AG20443 (cell line): ENCODE results near the gene USP19.

Experiments used
- DNase-seq: peaks from one replicate; pipeline ENCODE4 v3.0.0; 2012; ENCODE audit warnings: low spot score, mixed read lengths

The USP19 gene

DNA sequence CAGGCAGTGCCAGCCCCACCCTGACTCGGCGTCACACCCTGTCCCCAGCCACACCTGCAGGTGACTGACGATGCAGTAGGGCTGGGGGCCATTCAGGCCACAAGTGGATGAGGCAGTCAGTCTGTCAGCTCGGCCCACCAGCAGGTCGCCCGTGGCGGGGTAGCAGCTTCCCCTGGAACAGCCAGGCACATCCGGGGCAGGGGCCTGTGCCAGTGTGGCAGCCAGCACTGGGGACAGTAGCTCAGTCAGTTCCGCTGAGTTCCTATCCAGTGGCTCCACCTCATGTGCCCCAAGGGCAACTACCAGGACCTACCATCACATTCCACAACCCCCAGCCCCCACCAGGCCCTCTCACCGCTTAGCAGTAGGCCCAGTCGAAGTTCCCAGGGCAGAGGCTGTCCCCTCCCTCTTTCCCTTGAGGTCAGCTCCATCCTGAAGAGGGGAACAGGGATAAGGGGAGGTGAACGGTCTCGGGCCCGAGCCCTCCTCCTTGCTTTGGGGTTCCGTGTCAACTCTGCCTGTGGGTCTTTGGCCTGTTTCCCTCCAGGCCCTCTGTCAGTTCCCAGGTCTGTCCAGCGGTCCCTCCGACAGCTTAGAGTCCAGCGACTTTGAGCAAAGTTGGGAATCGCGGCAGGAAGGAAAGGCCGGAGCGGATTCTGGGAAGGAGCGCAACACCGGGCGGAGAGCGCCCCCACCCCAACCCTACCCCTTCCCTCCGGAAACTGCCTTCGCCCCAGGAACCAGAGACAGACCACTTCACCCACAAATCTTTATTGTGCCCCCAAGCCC, 12.0 kb upstream of the USP19 start, which contains the start of gene LAMB2:
TSS of gene LAMB2 (minus strand) at position 614 of the 789 bp plus-strand sequence. CDS start at position 431, 183 bp downstream.
- DNase-seq, result peak; percentile 86

DNA sequence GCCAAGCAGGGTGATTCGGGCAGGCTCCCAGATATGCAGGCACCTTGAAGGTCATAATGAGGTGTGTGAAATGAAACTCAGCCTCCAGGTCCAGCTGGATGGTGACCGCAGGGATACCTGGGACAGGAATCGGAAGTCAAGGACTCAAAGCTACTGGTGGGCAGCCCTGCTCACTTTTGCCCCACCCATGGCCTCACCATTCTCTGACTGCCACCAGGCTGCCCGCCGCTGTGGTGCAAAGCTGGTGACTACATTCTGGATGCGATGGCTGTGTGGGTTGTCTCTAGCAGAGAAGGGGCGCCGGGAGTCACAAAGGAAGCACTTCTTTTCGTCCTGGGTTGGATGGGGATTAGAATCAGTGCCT, 11.4 kb upstream of the USP19 start:
- no peak for DNase-seq

- no peak for DNase-seq
Observed at GRCh38 chr3:49131576-49131975, 11.0 kb upstream of the USP19 start.

GRCh38 chr3:49131040-49131439, 10.4 kb upstream of the USP19 start:
- DNase-seq, result no peak

DNA sequence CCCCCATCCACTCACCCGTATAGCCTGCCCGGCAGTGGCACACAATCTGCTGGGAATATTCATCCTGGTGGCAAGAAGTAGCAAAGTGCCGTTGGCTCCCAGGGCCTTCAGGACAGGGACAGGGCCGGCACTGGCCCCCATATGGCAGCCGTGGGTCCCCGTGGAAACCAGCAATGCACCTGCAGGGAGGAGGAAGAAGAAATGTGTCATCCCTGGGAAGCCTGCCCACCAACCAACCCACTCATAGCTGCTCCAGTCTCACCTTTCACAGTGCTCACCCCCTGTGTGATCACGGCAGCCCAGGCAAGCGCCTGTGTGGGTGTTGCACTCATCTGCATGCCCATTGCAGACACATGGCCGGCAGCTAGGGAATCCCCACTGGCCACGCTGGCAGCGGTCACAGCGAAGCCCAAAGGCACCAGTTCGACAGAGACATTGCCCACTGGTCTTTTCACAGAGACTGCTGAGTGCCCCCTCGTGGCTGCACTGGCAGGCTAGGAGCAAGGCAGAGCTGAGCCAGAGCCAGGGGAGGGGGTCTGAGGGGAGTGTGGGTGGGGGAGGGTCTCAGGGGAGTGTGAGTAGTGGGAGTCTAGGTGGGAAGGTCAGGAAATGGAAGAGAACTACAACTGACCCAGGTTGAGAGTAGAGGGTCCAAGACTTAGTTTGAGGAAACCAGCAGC, 4.5 kb upstream of the USP19 start:
- no peak for DNase-seq

DNA sequence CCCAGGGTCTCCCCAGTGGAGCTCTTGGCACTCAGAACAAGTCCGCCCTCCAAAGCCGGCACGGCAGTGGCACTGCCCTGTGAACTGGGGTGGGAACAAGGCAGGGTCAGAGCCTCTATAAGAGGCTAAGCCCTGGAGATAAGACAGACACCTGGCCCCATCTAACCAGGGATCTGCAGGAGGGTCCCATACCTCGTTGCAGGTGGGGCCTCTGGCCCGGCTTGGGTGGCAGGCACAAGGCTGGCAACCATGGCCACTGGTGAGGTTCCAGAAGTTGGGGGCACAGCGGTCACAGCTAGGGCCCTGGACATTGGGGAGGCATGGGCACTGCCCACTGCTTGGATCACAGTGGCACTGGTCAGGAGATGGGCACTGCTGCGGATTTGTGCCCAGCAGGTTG, 3.6 kb upstream of the USP19 start:
- DNase-seq, result no peak

- DNase-seq, result no peak
Observed at GRCh38 chr3:49123687-49124086, 3.1 kb upstream of the USP19 start.

DNA sequence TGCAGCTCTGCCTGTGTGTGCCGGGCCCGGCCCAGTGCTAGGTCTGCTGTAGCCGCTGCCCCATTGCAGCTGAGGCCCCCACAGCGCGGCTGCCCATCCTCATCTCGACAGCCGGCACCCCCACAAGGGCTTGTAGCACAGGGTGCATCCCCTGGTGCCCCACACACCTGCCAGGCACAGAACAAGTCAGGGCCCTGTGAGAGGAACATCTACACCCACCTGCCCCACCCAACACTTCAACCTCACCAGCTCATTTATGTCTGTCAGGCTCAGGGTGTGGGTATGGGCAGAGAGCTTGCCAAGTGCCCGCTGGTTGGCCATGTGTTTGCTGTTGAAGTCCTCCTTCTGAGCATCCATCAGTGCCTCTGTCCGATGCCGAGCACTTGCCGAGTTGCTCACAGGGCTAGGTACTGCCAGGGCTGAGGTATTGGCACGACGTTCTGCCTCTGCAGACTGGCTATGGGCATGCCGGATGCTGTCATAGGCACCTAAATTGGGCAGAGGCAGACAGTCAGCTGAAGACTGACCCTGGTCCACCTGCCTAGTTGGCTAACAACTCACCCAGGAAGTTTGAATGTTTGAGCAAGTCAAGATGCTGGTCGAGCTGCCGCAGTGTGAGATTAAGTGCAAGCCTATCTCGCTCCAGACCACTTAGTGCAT, 2.4 kb upstream of the USP19 start:
- no peak for DNase-seq

DNA sequence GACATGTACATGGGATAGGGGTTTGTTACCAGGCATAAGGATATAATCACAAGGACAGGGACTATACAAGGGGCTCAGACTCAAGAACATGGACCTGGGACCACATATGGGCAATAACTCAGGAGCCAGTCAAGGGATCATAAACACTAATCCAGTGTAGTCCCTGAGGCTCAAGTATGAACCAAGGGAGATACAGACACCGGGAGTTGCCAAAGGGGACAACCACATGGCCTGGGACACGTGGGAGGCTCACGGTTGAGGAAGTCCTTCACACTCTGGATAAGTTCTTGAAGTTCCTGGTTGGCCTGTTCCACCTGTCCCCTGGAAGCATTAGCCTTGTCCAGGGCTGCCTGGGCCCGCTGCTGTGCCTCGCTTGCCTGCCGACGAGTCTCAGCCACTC, 1.8 kb upstream of the USP19 start:
- no peak for DNase-seq

- no peak for DNase-seq
Observed at GRCh38 chr3:49122022-49122421, 1.4 kb upstream of the USP19 start.

GRCh38 chr3:49121132-49121736, 611 bp upstream of the USP19 start:
- no peak for DNase-seq

DNA sequence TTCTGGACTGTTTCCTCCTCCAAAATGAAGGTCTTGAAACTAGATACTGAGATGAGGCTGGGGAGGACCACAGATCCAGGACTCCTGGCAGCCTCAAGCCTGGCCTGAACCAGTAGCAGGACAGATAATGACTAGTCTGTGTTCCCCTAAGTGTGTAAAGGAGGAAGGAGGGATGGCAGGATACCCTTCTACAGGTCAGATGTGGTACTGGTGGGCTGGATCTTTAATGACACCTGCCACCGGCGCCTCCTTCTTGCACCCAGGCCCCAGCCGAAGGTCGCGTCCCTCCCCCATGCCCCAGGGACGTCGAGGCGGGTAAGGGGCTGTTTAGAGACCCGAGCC, 556 bp downstream of the USP19 start:
- peak; percentile 13 for DNase-seq

- peak; percentile 21 for DNase-seq
Observed at GRCh38 chr3:49119439-49119838, 1.2 kb downstream of the USP19 start.

DNA sequence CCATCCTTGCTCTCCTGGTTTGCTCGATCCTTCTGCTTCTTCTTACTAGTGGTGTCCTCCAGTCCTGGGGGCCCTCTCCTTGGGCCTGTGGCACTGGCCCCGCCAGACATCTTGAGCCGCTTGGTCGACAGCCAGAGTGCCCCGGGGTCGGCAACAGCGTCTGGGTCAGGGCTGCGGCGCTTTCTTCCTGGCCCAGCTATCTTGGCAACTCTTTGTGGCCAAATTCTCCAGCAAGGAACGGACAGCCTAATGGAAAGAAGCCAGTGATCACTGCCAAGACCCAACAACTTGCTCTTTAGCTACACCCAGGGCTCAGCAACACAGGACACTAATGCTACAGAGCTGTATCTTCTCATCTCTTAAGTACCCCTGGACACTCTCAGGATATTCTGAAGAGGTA, 1.6 kb downstream of the USP19 start:
- no peak for DNase-seq

DNA sequence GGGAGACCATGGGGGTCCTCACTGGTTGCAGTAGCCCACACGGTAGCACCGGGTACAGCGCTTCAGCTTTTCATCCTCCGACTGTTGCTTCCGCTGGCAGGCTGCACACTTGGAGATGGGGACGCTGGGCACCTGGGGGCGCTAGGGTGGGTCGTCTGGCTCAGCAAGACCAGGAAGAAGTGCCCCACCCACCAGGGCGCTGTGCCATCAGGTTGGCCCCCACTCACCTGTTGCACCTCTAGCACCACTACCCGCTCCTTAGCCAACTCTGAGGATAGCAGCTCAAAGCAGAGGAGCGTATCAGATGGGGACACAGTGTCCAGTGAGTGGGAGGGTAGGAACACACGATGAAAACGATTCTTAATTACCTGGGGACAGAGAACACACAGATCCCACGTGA, 8.4 kb downstream of the USP19 start:
- DNase-seq, result no peak

- no peak for DNase-seq
Observed at GRCh38 chr3:49111347-49111746, 9.3 kb downstream of the USP19 start.

- DNase-seq, result no peak
Observed at GRCh38 chr3:49110780-49111179, 9.8 kb downstream of the USP19 start.

DNA sequence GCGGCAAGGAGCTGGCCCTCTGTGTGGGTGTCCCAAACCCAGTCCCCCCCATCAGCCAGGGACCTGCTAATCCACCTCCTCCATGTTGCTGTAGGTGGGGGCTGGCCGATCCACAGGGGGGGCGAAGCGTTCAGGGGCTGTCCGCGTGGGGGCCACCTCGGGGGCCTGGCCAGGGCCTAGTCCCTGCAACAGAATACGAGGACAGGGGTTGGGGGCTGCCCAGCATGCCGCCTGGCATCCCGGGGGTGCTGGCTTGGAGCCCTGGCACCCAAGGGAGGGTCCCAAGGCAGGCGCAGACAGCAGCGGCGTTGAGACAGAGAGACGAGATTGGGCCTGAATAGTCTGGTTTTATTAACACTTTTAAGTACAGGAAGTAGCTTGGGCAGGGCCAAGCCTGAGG, 12.3 kb downstream of the USP19 start:
- DNase-seq, result no peak

DNA sequence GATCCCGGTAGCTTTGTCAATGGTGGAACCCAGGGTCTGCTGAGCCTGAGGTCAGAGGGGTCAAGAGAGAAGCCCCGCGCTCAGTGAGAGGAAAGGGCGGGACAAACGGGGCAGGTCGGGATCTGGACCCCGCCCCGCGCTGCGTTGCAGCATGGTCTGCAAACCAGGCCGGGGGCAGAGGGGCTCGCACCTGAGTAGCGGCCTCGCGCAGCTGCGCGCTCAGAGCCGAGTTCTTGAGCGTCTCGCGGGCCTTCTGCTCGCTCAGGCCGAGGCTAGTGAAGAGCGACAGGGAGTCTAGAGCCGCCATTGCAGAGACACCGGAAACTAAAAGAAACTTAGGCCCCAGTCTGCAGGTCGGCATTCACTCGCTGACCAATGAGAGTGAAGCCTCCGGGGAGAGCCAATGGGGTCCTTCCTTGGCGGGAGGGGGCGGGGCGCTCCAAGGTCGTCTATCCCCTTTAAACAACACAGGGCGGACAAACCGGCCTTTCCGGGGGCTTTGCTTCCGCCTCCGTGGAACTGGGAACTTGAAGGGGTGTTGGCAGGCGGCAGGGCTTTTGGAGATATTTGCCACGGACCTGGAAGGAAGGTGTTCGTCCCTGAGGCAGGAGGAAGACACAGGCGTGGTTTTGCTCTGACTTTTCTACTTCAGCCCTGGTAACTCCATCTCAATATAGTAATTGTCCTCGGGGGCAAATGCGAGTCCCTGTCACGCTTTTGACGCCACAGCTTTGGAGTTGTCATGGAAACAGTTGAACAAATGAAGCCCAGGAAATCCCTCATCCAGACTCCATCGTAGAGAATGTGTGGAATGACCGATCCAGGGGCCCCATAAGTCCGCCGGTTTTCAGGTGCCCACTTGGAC, 16.0 kb downstream of the USP19 start, which contains the start of gene QARS1:
TSS of gene QARS1 (minus strand) at position 331 of the 865 bp plus-strand sequence. CDS start at position 307, 24 bp downstream.
- peak; percentile 96 for DNase-seq

DNA sequence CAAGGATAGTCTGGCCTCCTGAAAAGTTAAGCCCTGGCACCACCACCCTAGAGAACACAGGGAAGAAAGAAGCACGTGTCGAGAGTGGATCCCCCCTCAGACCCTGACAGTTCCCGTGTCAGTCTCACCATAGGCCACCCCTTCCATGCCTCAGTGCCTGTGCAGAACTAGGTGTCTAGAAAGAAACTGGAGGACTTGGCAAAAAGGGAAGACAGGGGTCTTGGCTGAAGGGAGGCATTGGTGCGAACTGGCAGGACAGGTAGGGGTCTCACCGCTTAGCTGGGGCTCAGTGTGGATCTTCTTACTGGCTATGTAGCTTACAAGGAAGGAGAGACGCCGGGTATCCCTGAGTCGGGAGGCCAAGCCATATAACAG, 16.6 kb downstream of the USP19 start:
- no peak for DNase-seq

DNA sequence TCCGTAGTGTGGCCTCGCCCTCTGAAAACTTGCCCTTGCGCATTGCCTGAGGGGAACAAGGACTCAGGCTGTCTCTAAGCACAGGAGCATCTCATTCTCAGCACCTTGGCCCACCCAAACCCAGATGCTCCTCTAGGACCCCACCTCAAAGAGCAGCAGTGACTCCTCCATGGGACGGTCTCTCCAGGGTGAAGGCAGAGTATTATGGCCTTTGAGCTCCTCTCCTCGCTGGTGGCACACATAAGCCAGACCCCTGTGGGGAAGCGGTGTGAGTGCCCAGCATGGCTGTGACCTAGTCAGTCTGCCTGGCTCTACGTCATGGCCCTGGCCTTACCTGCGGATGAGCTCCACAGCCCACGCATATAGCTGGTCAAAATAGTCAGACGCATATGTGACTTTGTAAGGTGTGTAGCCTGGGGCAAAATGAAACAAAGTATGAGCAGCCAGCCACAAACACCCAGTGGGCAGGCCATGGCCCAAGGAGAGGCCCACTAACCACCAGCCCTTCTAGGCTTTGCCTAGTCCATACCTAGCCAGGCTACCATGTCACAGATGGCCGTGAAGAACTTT, 20.5 kb downstream of the USP19 start:
- DNase-seq, result no peak
